Measurements from ENCODE around the gene SMIM13.

Gene SMIM13

GRCh38 chr6:11055127-11055627, 38.5 kb upstream of the SMIM13 start:
- H3K4me3 ChIP-seq (ENCODE audit: low read depth, low read length): no peak overlapping the region
- DNase-seq (ENCODE audit: low read depth): no peak
- TF ChIP-seq, protein P1, sequence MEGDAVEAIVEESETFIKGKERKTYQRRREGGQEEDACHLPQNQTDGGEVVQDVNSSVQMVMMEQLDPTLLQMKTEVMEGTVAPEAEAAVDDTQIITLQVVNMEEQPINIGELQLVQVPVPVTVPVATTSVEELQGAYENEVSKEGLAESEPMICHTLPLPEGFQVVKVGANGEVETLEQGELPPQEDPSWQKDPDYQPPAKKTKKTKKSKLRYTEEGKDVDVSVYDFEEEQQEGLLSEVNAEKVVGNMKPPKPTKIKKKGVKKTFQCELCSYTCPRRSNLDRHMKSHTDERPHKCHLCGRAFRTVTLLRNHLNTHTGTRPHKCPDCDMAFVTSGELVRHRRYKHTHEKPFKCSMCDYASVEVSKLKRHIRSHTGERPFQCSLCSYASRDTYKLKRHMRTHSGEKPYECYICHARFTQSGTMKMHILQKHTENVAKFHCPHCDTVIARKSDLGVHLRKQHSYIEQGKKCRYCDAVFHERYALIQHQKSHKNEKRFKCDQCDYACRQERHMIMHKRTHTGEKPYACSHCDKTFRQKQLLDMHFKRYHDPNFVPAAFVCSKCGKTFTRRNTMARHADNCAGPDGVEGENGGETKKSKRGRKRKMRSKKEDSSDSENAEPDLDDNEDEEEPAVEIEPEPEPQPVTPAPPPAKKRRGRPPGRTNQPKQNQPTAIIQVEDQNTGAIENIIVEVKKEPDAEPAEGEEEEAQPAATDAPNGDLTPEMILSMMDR (IDR thresholded peaks at IDR 0.05; ENCODE audit: low read depth, low read length, missing control alignments): no peak

DNA sequence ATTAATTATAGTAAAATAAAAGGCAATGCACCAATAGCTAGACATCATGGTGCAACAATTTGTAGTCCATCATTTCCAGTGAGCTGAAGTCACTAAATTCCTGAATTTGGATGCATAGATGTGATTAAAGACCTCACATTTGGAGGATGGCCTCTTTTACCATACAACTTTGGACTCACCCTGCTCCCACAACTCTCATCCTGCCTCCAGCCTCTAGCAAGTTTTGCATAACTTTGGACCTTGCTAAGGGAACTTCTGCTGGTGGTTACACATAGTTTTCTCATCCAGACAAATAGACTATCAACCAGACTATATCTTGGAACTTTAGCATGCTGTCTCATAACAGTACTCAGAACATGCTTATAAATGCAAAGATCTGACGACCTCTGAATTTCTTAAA, 36.8 kb upstream of the SMIM13 start:
- no peak for DNase-seq (ENCODE audit: low read depth)
- TF ChIP-seq, protein P1 (IDR thresholded peaks at IDR 0.05; ENCODE audit: low read depth, low read length, missing control alignments): no peak
- no peak overlapping the region for H3K4me3 ChIP-seq (ENCODE audit: low read depth, low read length)

GRCh38 chr6:11058406-11058805, 35.2 kb upstream of the SMIM13 start:
- DNase-seq (ENCODE audit: low read depth): no peak
- TF ChIP-seq, protein P1 (IDR thresholded peaks at IDR 0.05; ENCODE audit: low read depth, low read length, missing control alignments): no peak
- no peak overlapping the region for H3K4me3 ChIP-seq (ENCODE audit: low read depth, low read length)

DNA sequence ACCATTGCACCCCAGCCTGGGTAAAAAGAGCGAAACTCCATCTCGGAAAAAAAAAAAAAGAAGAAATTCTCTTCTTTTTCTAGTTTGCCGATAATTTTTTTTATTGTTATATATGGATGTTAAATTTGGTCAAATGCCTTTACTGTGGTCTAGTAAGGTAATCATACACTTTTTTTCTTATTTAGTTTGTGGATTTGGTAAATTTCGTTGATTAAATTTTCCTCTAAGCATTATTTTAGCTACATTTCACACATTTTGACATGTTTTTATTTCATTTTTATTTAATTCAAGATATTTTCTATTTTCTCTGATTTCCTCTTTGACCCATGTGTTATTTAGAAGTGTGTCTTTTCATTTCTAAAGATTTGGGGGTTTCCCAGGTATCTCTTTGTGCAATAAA, 31.6 kb upstream of the SMIM13 start:
- DNase-seq (ENCODE audit: low read depth): no peak
- H3K4me3 ChIP-seq (ENCODE audit: low read depth, low read length): no peak overlapping the region
- TF ChIP-seq, protein P1 (IDR thresholded peaks at IDR 0.05; ENCODE audit: low read depth, low read length, missing control alignments): no peak

DNA sequence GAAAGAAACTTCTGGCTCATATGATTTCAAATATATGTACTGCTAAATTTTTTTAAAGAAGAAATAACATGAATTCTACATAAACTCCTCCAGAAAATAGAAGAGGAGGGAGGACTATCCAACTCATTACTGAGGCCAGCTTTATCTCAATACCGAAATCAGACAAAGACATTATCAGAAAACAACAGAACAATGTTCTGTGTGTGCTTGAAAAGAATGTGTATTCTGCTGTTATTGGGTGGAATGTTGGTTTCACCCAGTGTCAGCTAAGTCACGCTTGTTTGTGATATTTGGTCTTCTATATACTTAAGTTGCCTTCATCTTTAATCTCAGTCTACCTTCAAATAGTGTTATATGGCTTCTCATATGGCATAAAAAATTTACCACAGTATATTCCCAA, 30.9 kb upstream of the SMIM13 start:
- H3K4me3 ChIP-seq (ENCODE audit: low read depth, low read length): no peak overlapping the region
- TF ChIP-seq, protein P1 (IDR thresholded peaks at IDR 0.05; ENCODE audit: low read depth, low read length, missing control alignments): no peak
- no peak for DNase-seq (ENCODE audit: low read depth)

GRCh38 chr6:11064836-11065235, 28.8 kb upstream of the SMIM13 start:
- TF ChIP-seq, protein P1 (IDR thresholded peaks at IDR 0.05; ENCODE audit: low read depth, low read length, missing control alignments): no peak
- DNase-seq (ENCODE audit: low read depth): no peak
- no peak overlapping the region for H3K4me3 ChIP-seq (ENCODE audit: low read depth, low read length)

DNA sequence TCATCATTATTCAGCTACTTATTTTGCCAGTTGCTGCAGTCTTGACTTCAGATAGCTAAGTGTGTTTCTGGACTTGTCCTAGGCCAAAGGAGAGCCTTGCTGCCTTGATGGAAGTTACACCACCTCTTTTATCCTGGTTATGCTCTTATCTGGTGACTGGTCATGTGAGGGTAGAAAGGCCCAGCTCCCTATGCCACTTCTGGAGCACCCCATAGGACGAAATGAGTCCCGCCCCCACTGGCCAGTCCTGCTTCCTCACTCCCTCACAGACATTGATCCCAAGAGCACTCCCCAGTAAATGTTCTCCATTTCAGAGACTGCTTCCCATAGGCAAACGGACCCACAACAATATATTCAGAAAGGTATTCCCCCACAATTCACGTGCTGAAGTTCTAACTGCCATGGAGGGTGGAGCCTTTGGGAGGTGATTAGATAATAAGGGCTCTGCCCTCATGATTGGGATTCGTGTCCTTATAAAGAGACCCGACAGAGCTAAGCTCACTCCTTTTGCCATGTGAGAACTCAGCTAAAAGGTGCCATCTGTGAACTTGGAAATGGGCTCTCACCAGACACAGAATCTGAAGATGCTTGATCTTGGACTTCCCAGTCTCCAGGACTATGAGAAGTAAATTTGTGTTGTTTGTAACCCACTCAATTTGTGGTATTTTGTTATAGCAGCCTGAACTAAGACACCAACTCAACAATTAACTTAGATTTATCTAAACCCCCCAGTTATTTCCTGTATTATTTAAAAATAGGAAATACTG, 28.0 kb upstream of the SMIM13 start:
- TF ChIP-seq, protein P1 (IDR thresholded peaks at IDR 0.05; ENCODE audit: low read depth, low read length, missing control alignments): no peak
- no peak overlapping the region for H3K4me3 ChIP-seq (ENCODE audit: low read depth, low read length)
- DNase-seq (ENCODE audit: low read depth): no peak
